HEK293 (cell line): ENCODE measurements around the gene HBP1.

Experiments used
- CTCF ChIA-PET: fragments of 350-600 bp; formaldehyde crosslinking; extraction: SDS; loops from one replicate; lab custom pipeline; 2021; ENCODE audit warnings: antibody characterized with exemption; lab: Yijun Ruan, JAX
- POLR2A ChIA-PET: fragments of 300-600 bp; formaldehyde crosslinking; extraction: SDS; loops from one replicate; lab custom pipeline; 2020; ENCODE audit warnings: antibody characterized with exemption, inconsistent platforms; lab: Yijun Ruan, JAX
- H3K27ac ChIP-seq: fragments of 200-500 bp; sonication (Bioruptor generic); 2 replicates; pipeline ENCODE4 v1.5.1; 2014; ENCODE audit warnings: low read depth, low read length, control low read depth, inconsistent platforms; ENCODE audit errors: extremely low read depth
- H3K36me3 ChIP-seq, 2 experiments: fragments of 200-500 bp in 1 of 2; sonication (Bioruptor generic) in 1 of 2; 1 replicate in 1 of 2; 2 replicates in 1 of 2; pipeline ENCODE4 v1.5.1; 2014 to 2017; ENCODE audit warnings: inconsistent platforms in 2 of 2, low read length in 2 of 2; ENCODE audit not compliant: control insufficient read depth in 2 of 2, insufficient read depth in 1 of 2
- H3K4me1 ChIP-seq: fragments of 200-500 bp; sonication (Bioruptor generic); 2 replicates; pipeline ENCODE4 v1.5.1; 2014; ENCODE audit warnings: mild to moderate bottlenecking, low read length, inconsistent platforms; ENCODE audit not compliant: control insufficient read depth, insufficient read depth
- H3K4me3 ChIP-seq: 2 replicates; pipeline ENCODE4 v1.5.1; 2011; ENCODE audit warnings: low read depth, mild to moderate bottlenecking, control low read depth, low read length, moderate library complexity
- H3K9me3 ChIP-seq: fragments of 200-500 bp; sonication (Bioruptor generic); 2 replicates; pipeline ENCODE4 v1.5.1; 2014; ENCODE audit warnings: low read depth, low read length, inconsistent platforms; ENCODE audit not compliant: control insufficient read depth, insufficient read depth
- BCL11A ChIP-seq: fragments of 450-650 bp; formaldehyde crosslinking; IDR thresholded peaks from 2 replicates; pipeline ENCODE4 v1.5.1; 2016; ENCODE audit warnings: low read depth, missing biosample characterization, missing genetic modification characterization
- REPIN1 ChIP-seq: fragments of 450-650 bp; formaldehyde crosslinking; IDR thresholded peaks from 2 replicates; pipeline ENCODE4 v1.5.1; 2017; ENCODE audit warnings: missing biosample characterization, missing genetic modification characterization, low read depth
- SETDB1 ChIP-seq: IDR thresholded peaks from one replicate; pipeline ENCODE4 v1.6.1; 2017; ENCODE audit warnings: mild to moderate bottlenecking, low read length, moderate library complexity, mixed read lengths; ENCODE audit not compliant: insufficient read length
- YY1 ChIP-seq: fragments of 450-650 bp; formaldehyde crosslinking; IDR thresholded peaks from 2 replicates; pipeline ENCODE4 v1.5.1; 2018; ENCODE audit warnings: missing biosample characterization, missing genetic modification characterization
- ZBTB17 ChIP-seq: fragments of 450-650 bp; formaldehyde crosslinking; IDR thresholded peaks from 2 replicates; pipeline ENCODE4 v1.5.1; 2016; ENCODE audit warnings: missing biosample characterization, missing genetic modification characterization
- ZFP41 ChIP-seq: fragments of 450-650 bp; formaldehyde crosslinking; IDR thresholded peaks from 2 replicates; pipeline ENCODE4 v1.5.1; 2016; ENCODE audit warnings: missing biosample characterization, missing genetic modification characterization, borderline replicate concordance
- ZNF121 ChIP-seq: fragments of 450-650 bp; formaldehyde crosslinking; IDR thresholded peaks from 2 replicates; pipeline ENCODE4 v1.5.1; 2016; ENCODE audit warnings: missing biosample characterization, missing genetic modification characterization
- ZNF146 ChIP-seq: fragments of 450-650 bp; formaldehyde crosslinking; IDR thresholded peaks from 2 replicates; pipeline ENCODE4 v1.5.1; 2016; ENCODE audit warnings: missing biosample characterization, missing genetic modification characterization
- ZNF174 ChIP-seq: fragments of 450-650 bp; formaldehyde crosslinking; IDR thresholded peaks from 2 replicates; pipeline ENCODE4 v1.5.0; 2017; ENCODE audit warnings: missing biosample characterization, mild to moderate bottlenecking, missing genetic modification characterization
- ZNF2 ChIP-seq: fragments of 450-650 bp; formaldehyde crosslinking; IDR thresholded peaks from 2 replicates; pipeline ENCODE4 v1.5.1; 2016; ENCODE audit warnings: missing biosample characterization, missing genetic modification characterization
- ZNF221 ChIP-seq: fragments of 450-650 bp; formaldehyde crosslinking; IDR thresholded peaks from 2 replicates; pipeline ENCODE4 v1.5.1; 2017; ENCODE audit warnings: missing biosample characterization, missing genetic modification characterization, borderline replicate concordance
- ZNF24 ChIP-seq: fragments of 450-650 bp; formaldehyde crosslinking; IDR thresholded peaks from 2 replicates; pipeline ENCODE4 v1.5.1; 2016; ENCODE audit warnings: missing biosample characterization, missing genetic modification characterization
- ZNF391 ChIP-seq: fragments of 450-650 bp; formaldehyde crosslinking; IDR thresholded peaks from 2 replicates; pipeline ENCODE4 v1.5.1; 2016; ENCODE audit warnings: low read depth, missing biosample characterization, missing genetic modification characterization, borderline replicate concordance
- ZNF473 ChIP-seq: fragments of 450-650 bp; formaldehyde crosslinking; IDR thresholded peaks from 2 replicates; pipeline ENCODE4 v1.5.1; 2017; ENCODE audit warnings: missing biosample characterization, missing genetic modification characterization
- ZNF549 ChIP-seq: fragments of 450-650 bp; IDR thresholded peaks from 2 replicates; pipeline ENCODE4 v1.5.1; 2018; ENCODE audit warnings: missing biosample characterization, missing genetic modification characterization, mild to moderate bottlenecking, inconsistent platforms, moderate library complexity
- ZNF596 ChIP-seq: fragments of 450-650 bp; IDR thresholded peaks from 2 replicates; pipeline ENCODE4 v1.5.0; 2018; ENCODE audit warnings: missing biosample characterization, mild to moderate bottlenecking, missing genetic modification characterization, moderate library complexity
- ZNF600 ChIP-seq: fragments of 450-650 bp; formaldehyde crosslinking; IDR thresholded peaks from 2 replicates; pipeline ENCODE4 v1.5.1; 2016; ENCODE audit warnings: missing biosample characterization, missing genetic modification characterization
- ZNF677 ChIP-seq: fragments of 450-650 bp; IDR thresholded peaks from 2 replicates; pipeline ENCODE4 v1.5.0; 2018; ENCODE audit warnings: missing biosample characterization, mild to moderate bottlenecking, missing genetic modification characterization, moderate library complexity
- ZNF747 ChIP-seq: fragments of 450-650 bp; formaldehyde crosslinking; IDR thresholded peaks from 2 replicates; pipeline ENCODE4 v1.5.1; 2016; ENCODE audit warnings: missing biosample characterization, missing genetic modification characterization
- ZNF792 ChIP-seq: fragments of 450-650 bp; formaldehyde crosslinking; IDR thresholded peaks from 2 replicates; pipeline ENCODE4 v1.5.1; 2016; ENCODE audit warnings: missing biosample characterization, missing genetic modification characterization
- TF ChIP-seq, protein P1 (sequence below): fragments of 450-650 bp; formaldehyde crosslinking; IDR thresholded peaks from 2 replicates; pipeline ENCODE4 v1.5.1; 2016; ENCODE audit warnings: missing biosample characterization, missing genetic modification characterization
- TF ChIP-seq, protein P2 (sequence below): fragments of 450-650 bp; formaldehyde crosslinking; IDR thresholded peaks from 2 replicates; pipeline ENCODE4 v1.5.1; 2017; ENCODE audit warnings: missing biosample characterization, missing genetic modification characterization
- TF ChIP-seq, protein P3 (sequence below): fragments of 450-650 bp; formaldehyde crosslinking; IDR thresholded peaks from 2 replicates; pipeline ENCODE4 v1.5.1; 2016; ENCODE audit warnings: missing biosample characterization, missing genetic modification characterization
- TF ChIP-seq, protein P4 (sequence below): fragments of 450-650 bp; formaldehyde crosslinking; IDR thresholded peaks from 2 replicates; pipeline ENCODE4 v1.5.1; 2016; ENCODE audit warnings: missing biosample characterization, missing genetic modification characterization
- TF ChIP-seq, protein P5 (sequence below): fragments of 450-650 bp; formaldehyde crosslinking; IDR thresholded peaks from 2 replicates; pipeline ENCODE4 v1.5.1; 2016; ENCODE audit warnings: missing biosample characterization, missing genetic modification characterization

HBP1 gene

DNA sequence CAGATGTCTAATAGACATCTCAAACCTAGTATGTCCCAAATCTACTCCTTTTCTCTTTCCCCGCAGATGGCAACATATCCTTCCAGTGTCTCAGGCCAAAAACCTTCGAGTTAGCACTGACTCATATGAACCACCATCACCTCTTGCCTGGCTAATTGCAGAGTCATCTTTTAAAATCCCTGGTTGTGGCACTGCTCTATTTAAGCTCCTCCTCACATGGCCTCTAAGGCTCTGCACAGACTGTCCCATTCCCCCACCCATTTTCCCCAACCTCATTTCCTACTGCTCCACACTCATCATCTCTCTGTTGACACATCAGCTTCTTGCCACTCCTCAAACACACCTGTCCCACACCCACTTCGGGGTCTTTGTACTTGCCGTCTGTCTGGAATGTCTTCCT, 16.8 kb upstream of the HBP1 start:
- no peaks in the 10 kb centered on the region for H3K36me3 ChIP-seq

DNA sequence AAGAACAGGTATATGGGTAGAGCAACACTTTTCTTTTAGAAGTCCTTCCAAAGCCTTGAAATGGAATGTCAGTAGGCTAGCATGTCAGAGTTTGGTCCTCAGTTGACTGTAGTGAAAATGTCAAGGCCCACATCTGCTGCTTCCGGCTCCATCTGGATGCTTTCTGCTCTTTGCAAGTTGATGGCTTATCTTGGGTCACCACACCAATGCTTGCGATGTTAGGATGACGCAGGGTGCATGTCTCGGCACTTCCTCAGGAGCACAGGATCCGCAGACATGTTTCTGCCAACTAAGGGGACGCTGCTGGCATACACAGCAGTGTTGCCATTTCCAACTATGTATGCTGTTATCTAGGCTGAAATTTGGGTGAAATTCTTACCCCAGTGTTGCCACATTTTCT, 14.0 kb upstream of the HBP1 start:
- no peaks in the 10 kb centered on the region for H3K36me3 ChIP-seq
- ChIA-PET CTCF (no interaction called here), POLR2A (no interaction called here)
- H3K27ac ChIP-seq = no peak overlapping the region
- H3K4me1 ChIP-seq = no peaks in the 10 kb centered on the region
- no peak overlapping the region for H3K4me3 ChIP-seq
- no peaks in the 10 kb centered on the region for H3K9me3 ChIP-seq
- TF ChIP-seq ZNF596 (tag by site-specific recombination) (no peak), ZNF146 (tag by site-specific recombination) (no peak), BCL11A (tag by site-specific recombination) (no peak), YY1 (tag by site-specific recombination) (no peak), ZNF174 (tag by site-specific recombination) (no peak), REPIN1 (tag by site-specific recombination) (no peak), ZNF473 (tag by site-specific recombination) (no peak), ZNF747 (tag by site-specific recombination) (no peak), SETDB1 (no peak), ZNF600 (no peak), ZNF549 (no peak), ZFP41 (no peak), ZNF24 (no peak), ZNF2 (tag by site-specific recombination) (no peak), ZNF677 (no peak), ZNF792 (tag by site-specific recombination) (no peak)
- TF ChIP-seq, protein P1, sequence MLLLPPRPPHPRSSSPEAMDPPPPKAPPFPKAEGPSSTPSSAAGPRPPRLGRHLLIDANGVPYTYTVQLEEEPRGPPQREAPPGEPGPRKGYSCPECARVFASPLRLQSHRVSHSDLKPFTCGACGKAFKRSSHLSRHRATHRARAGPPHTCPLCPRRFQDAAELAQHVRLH (tag by site-specific recombination) = no peak
- TF ChIP-seq, protein P2, sequence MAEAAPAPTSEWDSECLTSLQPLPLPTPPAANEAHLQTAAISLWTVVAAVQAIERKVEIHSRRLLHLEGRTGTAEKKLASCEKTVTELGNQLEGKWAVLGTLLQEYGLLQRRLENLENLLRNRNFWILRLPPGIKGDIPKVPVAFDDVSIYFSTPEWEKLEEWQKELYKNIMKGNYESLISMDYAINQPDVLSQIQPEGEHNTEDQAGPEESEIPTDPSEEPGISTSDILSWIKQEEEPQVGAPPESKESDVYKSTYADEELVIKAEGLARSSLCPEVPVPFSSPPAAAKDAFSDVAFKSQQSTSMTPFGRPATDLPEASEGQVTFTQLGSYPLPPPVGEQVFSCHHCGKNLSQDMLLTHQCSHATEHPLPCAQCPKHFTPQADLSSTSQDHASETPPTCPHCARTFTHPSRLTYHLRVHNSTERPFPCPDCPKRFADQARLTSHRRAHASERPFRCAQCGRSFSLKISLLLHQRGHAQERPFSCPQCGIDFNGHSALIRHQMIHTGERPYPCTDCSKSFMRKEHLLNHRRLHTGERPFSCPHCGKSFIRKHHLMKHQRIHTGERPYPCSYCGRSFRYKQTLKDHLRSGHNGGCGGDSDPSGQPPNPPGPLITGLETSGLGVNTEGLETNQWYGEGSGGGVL (tag by site-specific recombination) = no peak
- TF ChIP-seq, protein P3, sequence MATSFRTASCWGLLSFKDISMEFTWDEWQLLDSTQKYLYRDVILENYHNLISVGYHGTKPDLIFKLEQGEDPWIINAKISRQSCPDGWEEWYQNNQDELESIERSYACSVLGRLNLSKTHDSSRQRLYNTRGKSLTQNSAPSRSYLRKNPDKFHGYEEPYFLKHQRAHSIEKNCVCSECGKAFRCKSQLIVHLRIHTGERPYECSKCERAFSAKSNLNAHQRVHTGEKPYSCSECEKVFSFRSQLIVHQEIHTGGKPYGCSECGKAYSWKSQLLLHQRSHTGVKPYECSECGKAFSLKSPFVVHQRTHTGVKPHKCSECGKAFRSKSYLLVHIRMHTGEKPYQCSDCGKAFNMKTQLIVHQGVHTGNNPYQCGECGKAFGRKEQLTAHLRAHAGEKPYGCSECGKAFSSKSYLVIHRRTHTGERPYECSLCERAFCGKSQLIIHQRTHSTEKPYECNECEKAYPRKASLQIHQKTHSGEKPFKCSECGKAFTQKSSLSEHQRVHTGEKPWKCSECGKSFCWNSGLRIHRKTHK (tag by site-specific recombination) = no peak

More for the DNA sequence above, 16.8 kb upstream of the HBP1 start:
- no peaks in the 10 kb centered on the region for H3K4me1 ChIP-seq
- ChIA-PET CTCF (interaction anchor here (0.6 to 7.7 kb wide), 9 partner anchors 13 to 1777 kb away, joined by 3 to 191 read pairs (median 3); no protein-coding TSS in a partner anchor), POLR2A (no interaction called here)
- no peaks in the 10 kb centered on the region for H3K9me3 ChIP-seq
- no peak overlapping the region for H3K27ac ChIP-seq
- TF ChIP-seq ZNF391 (tag by site-specific recombination) (no peak), ZNF121 (tag by site-specific recombination) (no peak), ZBTB17 (tag by site-specific recombination) (no peak), ZNF221 (tag by site-specific recombination) (no peak), ZNF600 (no peak)
- TF ChIP-seq, protein P4, sequence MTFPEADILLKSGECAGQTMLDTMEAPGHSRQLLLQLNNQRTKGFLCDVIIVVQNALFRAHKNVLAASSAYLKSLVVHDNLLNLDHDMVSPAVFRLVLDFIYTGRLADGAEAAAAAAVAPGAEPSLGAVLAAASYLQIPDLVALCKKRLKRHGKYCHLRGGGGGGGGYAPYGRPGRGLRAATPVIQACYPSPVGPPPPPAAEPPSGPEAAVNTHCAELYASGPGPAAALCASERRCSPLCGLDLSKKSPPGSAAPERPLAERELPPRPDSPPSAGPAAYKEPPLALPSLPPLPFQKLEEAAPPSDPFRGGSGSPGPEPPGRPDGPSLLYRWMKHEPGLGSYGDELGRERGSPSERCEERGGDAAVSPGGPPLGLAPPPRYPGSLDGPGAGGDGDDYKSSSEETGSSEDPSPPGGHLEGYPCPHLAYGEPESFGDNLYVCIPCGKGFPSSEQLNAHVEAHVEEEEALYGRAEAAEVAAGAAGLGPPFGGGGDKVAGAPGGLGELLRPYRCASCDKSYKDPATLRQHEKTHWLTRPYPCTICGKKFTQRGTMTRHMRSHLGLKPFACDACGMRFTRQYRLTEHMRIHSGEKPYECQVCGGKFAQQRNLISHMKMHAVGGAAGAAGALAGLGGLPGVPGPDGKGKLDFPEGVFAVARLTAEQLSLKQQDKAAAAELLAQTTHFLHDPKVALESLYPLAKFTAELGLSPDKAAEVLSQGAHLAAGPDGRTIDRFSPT = no peak
- TF ChIP-seq, protein P5, sequence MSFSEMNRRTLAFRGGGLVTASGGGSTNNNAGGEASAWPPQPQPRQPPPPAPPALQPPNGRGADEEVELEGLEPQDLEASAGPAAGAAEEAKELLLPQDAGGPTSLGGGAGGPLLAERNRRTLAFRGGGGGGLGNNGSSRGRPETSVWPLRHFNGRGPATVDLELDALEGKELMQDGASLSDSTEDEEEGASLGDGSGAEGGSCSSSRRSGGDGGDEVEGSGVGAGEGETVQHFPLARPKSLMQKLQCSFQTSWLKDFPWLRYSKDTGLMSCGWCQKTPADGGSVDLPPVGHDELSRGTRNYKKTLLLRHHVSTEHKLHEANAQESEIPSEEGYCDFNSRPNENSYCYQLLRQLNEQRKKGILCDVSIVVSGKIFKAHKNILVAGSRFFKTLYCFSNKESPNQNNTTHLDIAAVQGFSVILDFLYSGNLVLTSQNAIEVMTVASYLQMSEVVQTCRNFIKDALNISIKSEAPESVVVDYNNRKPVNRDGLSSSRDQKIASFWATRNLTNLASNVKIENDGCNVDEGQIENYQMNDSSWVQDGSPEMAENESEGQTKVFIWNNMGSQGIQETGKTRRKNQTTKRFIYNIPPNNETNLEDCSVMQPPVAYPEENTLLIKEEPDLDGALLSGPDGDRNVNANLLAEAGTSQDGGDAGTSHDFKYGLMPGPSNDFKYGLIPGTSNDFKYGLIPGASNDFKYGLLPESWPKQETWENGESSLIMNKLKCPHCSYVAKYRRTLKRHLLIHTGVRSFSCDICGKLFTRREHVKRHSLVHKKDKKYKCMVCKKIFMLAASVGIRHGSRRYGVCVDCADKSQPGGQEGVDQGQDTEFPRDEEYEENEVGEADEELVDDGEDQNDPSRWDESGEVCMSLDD (tag by site-specific recombination) = no peak
- TF ChIP-seq, all 188 proteins: peak for 0
- H3K4me3 ChIP-seq = no peak overlapping the region
